Activated T-helper 1 cell treated with Interleukin-2 at 50 U/mL for 16 hours (primary cell): Measurements from ENCODE around the gene SLC8A1.
"Not testable (repeated sequence)": the region's sequence is repeated elsewhere in the genome, so short reads cannot be mapped to it uniquely, and the experiment has no call there.

ENCODE experiments used
- DNase-seq: peaks from one replicate; pipeline ENCODE4 v3.0.0-alpha.2; 2020; ENCODE audit warnings: low read depth

SLC8A1 gene

DNA sequence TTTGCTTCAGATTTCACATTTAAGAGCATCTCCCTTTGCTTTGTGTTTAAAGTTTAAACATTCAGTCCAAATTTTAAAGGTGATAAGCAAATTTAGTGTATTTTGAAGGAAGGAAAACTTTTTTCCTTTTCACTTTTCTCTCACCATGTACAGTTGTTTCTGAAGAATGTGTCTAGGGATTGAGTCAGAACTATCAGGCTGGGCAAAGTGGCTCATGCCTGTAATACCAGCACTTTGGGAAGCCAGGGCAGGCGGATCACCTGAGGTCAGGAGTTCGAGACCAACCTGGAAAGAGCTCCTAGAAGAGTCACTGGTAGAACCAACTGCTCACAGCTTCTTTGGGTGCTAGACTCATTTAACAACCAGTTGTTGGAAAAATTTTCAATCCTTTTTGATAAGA, 345.8 kb downstream of the SLC8A1 start:
- DNase-seq = no peak

DNA sequence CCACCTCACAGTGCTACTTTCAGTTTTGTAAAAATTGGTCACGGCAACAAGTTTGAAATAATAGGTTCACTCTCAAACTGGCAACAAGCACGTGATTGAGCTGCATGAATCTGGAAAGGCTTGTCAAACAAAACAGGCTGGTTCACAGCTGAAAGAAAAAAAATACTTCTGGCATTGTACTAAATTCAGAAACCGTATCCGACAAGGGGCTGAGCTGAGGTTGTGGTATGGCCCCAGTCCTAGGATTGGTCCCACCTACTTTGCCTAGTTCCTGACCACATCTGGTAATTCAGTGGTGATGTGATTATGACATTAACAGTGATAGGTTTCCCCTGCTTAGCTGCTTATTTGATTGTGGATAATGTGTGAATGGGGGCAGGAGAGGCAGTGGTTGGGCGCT, 346.3 kb downstream of the SLC8A1 start:
- DNase-seq = no peak

DNA sequence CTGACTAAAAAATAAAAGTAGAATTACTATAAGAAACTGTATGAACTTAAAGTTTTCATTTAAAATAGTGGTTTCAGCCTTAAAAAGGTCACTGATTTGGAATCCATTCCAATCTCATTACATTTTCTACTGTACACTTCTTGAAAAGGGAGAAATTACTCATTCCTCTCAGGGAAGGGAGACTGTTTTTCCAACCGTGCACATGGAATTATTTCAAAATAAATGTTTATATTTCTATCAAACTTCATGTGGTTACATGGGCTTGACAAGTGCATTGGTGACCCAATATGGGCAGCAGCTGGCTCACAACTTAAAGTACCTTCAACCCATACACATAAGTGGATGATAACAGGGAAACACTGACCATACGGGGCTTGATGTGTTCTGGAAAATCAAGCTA, 348.3 kb downstream of the SLC8A1 start:
- no peak for DNase-seq

DNA sequence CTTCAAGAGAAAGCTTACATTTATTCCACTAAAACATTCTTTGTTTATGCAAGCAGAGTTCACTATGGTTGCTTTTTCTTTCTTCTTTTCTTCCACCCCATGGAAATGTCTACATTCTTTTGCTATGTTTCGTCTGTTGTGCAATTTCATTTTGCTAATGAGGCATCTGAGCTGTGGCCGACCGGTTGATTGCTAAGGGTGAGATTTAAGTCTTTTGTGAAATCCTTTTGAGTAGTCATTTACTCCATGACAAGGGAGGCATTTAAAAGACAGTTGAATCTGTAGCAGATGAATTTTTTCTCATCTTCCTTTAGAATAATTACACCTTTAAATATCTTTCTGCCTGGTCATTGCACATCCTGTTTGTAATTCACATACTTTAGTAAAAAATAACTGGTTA, 348.7 kb downstream of the SLC8A1 start:
- no peak for DNase-seq

DNA sequence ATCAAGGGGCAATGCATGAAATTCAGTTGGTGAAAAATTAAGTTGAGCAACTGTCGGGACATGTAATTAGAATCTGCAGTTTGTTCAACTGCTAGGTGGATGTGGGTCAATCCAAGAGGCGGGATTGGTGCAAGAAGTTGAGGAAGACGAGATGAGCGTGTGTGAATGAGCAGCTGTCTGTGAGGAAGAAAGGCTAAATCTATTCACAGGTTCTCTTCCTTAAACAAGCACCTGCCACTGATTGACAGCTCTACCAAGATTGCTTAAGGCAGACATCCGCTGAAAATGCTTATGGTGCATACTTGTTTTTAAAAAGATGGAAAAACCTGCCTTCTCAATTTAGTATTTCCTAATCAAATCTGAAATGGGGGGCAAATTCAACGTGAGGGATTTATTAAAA, 349.4 kb downstream of the SLC8A1 start:
- DNase-seq = no peak

DNA sequence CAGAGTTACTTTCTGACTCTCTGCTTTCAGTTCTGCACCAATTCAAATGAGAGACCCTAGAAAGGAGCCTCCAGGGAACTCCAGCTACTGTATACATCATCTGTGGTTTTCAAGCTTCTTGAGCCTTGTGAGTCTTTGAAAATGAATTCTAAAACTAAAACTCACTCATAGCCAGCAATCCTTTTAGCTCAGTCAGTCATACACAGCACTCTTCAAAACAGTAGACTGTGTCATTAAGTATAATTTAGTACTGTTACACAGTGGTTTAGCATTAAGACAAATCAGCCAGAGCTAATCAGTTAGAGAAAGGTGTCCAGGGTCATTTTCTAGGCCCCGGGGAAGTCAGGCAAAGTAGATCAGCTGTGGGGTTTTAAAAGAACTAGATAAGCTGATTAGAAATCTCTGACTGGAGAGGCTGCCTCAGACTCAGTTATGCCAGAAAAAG, 350.7 kb downstream of the SLC8A1 start:
- no peak for DNase-seq

DNA sequence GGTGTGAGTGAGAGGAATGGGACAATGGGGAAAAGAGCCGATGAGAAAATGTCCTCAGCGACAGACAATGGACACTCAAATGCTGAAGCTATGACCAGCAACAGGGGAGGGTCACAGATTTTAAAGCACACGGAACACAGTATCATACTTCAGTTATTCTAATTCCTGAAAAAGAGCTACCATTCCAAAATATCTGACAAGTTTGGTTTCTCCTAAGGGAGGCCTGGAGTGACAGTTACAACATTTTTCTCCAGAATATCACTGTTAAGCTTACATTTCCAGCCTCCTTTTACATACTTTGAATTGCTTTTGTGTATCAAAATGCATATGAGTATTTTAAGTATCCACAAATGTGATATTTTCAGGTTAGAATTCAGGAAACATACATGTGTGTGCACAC, 351.2 kb downstream of the SLC8A1 start:
- DNase-seq = no peak

DNA sequence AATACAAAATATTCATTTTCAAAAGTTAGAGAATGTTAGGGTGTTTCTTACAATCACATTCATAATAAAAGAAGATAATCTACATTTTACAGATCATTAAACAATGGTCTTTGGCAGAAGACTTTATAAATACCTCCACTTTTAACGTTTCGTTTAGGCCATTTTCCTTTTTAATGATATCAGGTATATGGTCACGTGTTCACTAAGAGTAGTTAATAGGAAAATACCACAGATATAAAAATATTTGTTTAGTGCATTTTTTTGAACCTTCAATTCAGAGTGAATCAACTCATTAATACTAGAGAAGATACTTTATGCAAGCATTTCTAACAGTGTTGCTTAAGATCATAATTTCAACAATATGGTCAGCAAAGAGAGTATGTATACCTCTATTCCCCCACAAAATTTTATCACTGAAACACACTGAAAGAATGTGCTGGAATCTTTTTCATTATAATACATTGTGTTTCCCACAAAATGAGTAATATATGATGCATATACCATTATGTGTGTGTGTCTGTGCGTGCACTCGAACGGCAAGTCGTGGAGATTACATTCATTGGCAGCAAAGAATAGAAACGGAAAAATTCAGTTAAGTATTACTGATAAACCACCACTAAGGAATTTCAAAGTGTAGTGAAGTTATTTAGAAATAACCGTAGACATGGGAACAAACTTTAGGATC, 353.0 kb downstream of the SLC8A1 start:
- no peak for DNase-seq

DNA sequence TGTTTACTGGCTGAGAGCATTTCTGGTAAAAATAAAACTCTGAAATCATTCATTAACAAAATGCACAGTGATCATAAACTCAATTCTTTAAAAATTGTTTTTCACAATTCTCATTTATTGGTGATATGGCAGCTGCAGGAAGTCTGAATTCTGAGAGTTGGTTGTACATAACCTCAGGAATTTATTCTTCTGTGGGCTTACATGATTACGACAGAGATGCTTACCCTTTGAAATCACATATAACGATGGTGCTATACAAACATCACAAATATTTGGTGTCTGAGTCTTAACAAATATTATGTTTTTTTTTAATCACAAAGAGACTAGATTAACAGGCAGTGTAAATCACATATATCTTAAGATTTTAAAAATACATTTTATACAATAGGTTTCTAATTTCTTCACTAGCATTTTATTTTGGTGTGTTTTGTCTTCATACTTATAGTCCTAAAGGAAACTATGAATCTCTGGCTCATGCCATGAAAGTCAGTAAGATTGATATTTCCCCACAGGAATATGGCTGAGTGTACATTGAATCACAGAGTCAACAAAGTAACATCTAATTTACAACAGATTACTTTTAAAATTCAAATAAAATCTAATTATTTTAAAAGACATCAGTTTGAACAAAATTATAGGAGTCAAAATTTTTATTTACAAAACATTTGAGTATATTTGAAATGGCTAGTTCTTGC, 354.1 kb downstream of the SLC8A1 start:
- no peak for DNase-seq

DNA sequence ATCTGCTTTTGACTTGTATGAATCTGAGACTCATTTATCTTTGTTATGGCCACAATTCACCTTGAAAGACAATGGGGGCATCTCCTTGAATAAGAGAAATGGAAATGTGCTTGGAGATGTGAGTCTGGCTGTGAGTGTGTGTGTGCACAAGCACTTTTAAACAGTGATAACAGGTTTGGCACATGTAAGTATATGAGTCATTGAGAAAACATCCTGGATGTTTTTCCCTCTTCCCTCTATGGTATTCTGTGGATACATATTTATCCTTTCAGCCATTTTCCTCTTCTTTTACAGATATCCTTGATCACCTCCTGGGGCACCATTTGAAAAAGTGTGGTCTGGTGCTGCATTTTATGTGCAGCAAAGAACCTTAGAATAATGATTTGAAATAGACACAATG, 355.5 kb downstream of the SLC8A1 start:
- DNase-seq = no peak

DNA sequence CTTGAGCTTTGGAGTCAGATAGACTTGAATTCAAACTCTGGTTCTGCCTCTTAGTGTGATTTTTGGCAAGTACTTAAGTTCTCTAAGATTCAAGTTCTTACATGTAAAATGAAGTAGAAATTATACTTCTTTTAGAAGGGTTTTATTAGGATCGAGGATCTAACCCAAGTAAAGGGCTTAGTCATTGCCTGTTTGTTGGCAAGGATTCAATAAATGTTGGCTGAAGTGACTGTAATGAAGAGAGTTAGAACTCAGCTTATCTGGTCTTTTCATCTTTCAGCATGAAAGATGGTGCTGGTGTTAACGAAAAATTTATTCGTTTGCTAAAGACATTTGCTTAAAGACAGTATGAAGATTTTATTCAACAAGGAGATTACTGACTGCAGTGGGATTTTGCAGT, 356.9 kb downstream of the SLC8A1 start:
- DNase-seq = no peak

DNA sequence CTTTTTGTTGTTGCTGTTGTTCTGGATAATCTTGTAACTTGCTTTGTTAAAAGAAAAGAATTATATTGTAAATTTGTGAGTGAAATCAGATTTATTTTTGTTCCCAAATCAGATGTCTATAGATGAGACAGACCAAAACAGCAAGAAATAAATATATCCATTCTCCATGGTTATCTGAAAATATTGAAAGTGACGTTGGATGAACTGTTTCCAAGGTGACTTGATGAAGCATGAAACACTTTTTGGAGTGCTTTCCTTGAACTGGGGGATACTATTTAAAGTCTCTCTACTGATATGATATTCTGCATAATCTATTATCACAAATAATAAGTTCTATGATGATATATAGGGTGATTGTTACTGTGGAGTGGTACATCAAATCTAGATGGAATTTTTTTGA, 357.4 kb downstream of the SLC8A1 start:
- DNase-seq = no peak

DNA sequence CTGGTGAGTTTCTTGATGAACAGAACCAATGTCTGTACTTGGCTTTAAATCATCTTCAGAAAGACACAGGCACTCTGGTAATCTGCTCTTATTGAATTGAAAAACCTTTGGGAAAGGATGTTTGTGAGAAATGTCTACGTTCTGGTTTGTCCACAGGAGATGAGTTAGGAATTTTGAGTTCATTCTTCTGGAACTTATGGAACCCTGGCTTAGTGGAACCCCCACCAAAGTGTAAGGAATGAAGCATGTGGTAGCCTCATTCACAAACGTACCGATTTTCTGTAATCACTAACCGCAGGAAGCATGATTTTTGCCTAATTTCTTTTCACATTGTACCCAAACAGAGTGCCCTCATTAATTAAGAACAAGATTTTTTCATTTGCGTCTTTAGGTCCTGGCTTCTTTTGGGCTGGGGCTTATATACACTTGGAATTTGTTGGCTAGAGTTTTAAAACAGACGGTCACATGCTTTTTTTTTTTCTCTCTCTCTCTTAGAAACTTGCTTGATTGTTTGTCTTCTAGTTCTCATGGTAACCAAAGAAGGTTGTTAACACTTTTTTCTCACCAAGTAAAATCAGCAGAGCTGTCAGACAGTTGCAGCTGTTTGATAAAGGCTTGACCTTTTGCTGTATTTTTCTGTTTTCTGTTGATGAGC, 358.7 kb downstream of the SLC8A1 start:
- DNase-seq = no peak

DNA sequence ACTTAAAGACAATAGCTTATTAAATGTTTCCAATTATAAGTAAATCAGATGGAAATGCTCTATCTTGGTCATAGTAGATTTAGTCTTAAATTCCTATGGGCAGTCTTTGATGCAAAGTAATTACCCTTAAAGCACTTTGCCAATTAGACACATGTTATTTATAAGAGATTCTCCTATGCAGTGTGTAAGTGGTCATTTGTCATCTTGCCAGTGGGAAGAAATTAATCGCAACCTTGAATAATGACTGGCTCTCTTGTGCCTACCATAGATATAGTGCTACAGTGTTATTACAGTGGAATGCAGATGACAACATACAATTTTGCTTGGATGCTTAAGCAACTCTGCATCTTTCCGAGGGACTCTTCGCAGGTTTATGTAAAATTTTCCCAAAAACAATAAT, 361.8 kb downstream of the SLC8A1 start:
- DNase-seq = no peak

DNA sequence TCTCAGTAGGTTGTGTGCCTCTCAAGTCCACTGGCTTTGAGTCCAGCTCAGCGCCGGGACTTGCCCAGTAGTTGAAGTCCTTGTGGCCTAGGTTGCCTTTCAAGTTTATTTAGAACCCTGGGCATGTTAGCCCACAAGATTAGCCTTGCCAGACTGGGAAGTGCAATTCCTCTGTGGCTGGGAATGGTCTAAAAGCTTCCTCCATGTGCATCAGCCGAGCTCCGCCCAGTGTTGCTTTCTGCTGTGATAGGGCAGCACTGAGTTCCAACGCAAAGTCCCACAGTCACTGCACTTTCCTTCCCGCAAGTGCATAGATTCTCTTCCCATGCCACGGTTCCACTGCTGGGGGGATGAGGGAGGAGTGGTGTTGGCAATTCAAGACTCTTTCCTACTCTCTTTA, 364.0 kb downstream of the SLC8A1 start:
- no peak for DNase-seq

DNA sequence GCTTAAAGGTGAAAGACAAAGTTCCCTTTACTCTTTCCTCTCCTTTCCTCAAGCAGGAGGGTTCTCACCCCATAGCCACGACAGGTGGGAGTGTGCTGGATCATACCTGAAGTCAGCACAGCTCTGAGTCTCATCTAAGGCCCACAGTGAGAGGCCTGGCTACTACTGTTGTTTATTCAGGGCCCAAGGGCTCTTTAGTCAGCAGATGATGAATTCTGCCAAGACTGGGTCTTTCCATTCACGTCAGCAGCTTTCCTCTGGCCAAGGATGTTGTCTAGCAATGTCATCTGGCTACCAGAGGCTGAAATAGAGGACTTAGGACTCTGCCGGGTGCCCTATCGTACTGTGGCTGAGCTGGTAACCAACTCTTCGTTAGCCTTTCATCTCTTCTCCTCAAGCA, 364.5 kb downstream of the SLC8A1 start:
- DNase-seq = no peak

DNA sequence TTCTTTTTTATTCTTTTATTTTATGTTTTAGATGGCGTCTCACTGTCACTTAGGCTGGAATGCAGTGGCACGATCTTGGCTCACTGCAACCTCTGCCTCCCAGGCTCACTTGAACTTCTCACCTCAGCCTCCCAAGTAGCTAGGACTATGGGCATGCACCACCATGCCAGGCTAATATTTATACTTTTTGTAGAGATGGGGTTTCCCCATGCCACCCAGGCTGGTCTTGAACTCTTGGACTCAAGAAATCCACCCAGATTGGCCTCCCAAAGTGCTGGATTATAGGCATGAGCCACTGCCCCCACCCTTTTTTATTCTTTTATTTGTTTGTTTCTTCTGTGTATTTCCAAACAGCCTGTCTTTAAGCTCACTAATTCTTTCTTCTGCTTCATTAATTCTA, 366.1 kb downstream of the SLC8A1 start:
- no peak for DNase-seq

DNA sequence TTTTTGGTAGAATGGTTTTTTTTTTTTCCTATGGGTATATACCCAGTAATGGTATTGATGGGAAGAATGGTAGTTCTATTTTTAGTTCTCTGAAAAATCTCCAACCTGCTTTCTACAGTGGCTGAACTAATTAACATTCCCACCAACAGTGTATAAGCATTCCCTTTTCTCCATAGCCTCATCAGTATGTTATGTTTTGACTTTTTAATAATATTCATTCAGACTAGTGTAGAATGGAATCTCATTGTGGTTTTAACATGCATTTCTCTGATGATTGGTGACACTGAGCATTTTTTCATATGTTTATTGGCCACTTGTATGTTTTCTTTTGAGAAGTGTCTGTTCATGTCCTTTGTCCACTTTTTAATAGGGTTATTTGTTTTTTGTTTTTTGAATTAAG, 378.6 kb downstream of the SLC8A1 start:
- DNase-seq = not testable (repeated sequence)

DNA sequence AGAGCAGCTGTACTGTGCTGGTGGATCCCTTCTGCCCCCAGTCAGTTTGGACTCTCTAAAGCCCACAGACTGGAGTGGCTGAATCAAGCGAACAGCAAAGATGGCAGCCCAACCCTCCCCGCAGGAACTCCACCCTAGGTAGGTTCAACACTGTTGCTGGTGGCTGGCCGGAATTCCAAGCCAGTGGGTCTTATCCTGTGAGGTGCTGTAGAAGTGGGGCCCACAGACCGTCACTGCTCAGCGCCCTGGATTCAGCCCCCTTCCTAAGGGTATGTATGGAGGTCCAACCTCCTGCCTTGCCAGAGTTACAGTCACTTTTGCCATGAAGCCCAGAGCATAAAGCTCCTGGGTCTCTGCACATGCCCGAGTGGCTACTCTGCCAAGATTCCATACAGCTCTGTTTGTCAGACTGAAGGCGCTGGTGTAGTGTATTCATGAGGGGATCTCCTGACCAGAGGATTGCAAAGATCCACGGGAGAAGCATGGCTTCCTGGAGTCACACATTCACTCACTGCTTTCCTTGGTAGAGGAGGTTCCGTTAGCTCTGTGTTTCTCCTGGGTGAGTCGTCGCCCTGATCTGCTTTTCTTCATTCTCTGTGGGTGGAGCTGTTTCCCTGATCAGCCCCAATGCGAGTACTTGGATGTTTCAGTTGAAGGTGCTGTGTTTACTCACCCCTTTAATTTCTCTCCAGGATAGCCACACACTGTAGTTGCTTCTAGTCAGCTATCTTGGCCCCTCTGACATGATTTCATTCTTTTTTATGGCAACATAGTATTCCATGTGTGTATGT, 379.3 kb downstream of the SLC8A1 start:
- DNase-seq = no peak

DNA sequence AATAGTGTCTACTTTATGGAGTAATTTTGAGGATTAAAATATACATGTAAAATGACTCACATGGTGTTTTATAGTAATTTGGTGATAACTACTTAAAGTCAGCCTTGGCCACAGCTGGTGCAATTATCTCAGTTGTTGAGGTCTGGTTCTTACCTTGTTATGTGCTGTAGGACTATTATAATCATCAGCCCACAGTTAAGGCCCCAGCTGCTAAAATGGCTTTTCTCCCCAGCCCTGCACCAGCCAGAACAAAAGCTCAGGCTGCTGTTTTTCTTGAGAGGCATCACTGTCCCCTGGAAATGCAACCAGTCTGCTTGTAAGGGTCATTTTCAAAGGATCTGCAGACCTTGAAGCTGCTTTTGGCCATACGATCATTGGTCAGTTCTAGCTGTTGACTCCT, 389.5 kb downstream of the SLC8A1 start:
- no peak for DNase-seq

DNA sequence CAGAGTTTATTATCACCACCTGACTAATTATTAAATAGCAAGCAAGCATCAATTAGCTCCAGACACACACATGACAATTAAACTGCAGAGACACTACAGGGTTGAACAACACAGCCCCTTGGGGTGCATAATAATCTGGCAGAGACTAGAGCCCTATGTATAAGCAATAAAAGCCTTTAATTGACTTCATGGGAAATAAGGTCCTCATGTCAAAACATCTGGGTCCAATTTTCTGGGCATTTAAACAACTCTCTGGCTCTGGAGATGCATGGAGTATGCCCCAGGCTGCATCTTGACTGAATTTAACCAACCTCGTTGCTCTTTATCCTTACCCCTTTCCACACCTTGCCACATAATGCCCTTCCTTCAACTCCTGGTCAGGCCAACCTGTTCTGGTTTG, 402.1 kb downstream of the SLC8A1 start:
- DNase-seq = no peak

DNA sequence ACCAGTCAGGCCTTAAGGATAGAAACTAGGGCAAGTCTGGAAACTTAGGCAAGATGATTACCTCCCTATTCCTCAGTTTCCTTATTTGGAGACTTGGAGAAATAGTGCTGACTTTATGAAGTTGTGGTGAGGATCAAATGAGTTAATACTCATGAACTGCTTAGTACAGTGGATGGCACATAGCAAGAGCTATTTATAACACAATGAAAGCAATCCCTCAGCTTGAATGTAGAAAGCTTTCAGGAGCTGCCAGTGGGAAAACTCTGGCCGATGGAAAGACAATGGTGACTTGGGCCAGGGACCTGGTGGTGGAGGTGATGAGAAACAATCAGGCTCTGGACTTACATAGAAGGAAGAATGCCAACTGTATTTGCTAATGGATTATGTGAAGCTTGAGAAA, 403.4 kb downstream of the SLC8A1 start:
- no peak for DNase-seq

DNA sequence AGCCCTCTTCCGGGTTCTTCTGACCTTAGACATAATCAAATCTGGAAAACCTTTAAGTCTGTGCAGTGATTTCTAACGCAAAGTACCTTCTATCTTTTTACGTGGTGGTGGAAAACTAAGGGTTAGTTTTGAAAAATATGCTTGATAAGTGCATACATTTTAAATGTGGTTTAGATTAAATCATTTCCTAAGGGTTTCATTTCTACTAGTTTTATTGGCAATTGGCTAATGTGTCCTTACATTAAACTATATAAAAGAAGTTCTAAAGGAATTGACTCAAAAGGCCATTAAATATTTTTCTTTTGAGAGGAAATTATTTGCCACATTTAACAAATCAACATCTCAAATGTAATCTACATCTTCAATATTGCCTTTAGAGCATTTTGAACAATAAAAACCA, 404.5 kb downstream of the SLC8A1 start:
- DNase-seq = no peak
